UCSD-AML1 (cell line): ENCODE data around the gene NECTIN1.

Experiments
- DNase-seq: peaks from one replicate; lab custom pipeline; 2025; ENCODE audit not compliant: unreplicated experiment; lab: John Stamatoyannopoulos, UW

Gene NECTIN1

GRCh38 chr11:119734788-119735187 lies 5.8 kb upstream of the NECTIN1 start:
- DNase-seq, result no peak

GRCh38 chr11:119730789-119731386 lies 1.9 kb upstream of the NECTIN1 start:
- no peak for DNase-seq

- peak; percentile 50 for DNase-seq
Observed at GRCh38 chr11:119729951-119730613, 1.1 kb upstream of the NECTIN1 start.

GRCh38 chr11:119729581-119729927 lies 554 bp upstream of the NECTIN1 start:
- DNase-seq, result no peak

GRCh38 chr11:119728211-119728626 lies 781 bp downstream of the NECTIN1 start:
- DNase-seq, result no peak

- DNase-seq, result no peak
Observed at GRCh38 chr11:119727523-119728151, 1.4 kb downstream of the NECTIN1 start.

- DNase-seq, result no peak
Observed at GRCh38 chr11:119726585-119727522, 2.1 kb downstream of the NECTIN1 start.

GRCh38 chr11:119726150-119726553 lies 2.8 kb downstream of the NECTIN1 start:
- DNase-seq, result no peak

GRCh38 chr11:119724956-119725355 lies 4.0 kb downstream of the NECTIN1 start:
- DNase-seq, result no peak

GRCh38 chr11:119723952-119724325 lies 5.1 kb downstream of the NECTIN1 start:
- DNase-seq, result no peak

GRCh38 chr11:119723243-119723951 lies 5.6 kb downstream of the NECTIN1 start:
- no peak for DNase-seq

- no peak for DNase-seq
Observed at GRCh38 chr11:119722281-119722794, 6.7 kb downstream of the NECTIN1 start.

GRCh38 chr11:119721129-119722120 lies 7.6 kb downstream of the NECTIN1 start:
- no peak for DNase-seq

- DNase-seq, result no peak
Observed at GRCh38 chr11:119720311-119720913, 8.6 kb downstream of the NECTIN1 start.

- no peak for DNase-seq
Observed at GRCh38 chr11:119717839-119718534, 11.0 kb downstream of the NECTIN1 start.

- no peak for DNase-seq
Observed at GRCh38 chr11:119716582-119717498, 12.2 kb downstream of the NECTIN1 start.

GRCh38 chr11:119714590-119714989 lies 14.4 kb downstream of the NECTIN1 start:
- no peak for DNase-seq
